Epithelial cell of esophagus (primary cell): ENCODE measurements around the gene RALGPS2.

Experiments used
- DNase-seq: peaks from one replicate; pipeline ENCODE4 v3.0.0; 2010; ENCODE audit warnings: low read depth
- H3K4me3 ChIP-seq: 2 replicates; pipeline ENCODE4 v1.5.1; 2011; ENCODE audit warnings: mild to moderate bottlenecking, low read length, control low read depth
- TF ChIP-seq, protein P1 (sequence below): IDR thresholded peaks from 2 replicates; pipeline ENCODE4 v1.5.1; 2011; ENCODE audit warnings: low read depth, mild to moderate bottlenecking, low read length, control low read depth, inconsistent platforms; ENCODE audit not compliant: insufficient read depth; ENCODE audit errors: missing control alignments

RALGPS2 gene

DNA sequence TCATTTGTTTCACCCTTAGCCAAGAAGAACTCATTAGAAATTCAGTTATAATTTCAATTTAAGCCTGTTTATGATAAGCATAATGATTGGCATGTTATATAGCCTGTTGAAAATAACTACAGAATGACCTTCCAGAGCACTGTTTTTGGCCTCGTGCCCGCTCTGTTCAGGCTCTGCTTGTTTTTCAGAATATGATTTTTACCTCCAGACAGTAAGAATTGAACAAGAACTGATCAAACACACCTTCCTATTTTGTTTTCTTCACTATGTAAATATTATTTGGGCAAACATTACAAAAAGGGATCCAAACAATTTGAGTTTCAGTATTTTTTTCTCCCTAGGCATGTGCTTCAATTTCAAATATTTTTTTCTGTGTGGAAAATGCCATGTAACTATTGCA, 193.9 kb downstream of the RALGPS2 start:
- no peak for DNase-seq
- TF ChIP-seq, protein P1, sequence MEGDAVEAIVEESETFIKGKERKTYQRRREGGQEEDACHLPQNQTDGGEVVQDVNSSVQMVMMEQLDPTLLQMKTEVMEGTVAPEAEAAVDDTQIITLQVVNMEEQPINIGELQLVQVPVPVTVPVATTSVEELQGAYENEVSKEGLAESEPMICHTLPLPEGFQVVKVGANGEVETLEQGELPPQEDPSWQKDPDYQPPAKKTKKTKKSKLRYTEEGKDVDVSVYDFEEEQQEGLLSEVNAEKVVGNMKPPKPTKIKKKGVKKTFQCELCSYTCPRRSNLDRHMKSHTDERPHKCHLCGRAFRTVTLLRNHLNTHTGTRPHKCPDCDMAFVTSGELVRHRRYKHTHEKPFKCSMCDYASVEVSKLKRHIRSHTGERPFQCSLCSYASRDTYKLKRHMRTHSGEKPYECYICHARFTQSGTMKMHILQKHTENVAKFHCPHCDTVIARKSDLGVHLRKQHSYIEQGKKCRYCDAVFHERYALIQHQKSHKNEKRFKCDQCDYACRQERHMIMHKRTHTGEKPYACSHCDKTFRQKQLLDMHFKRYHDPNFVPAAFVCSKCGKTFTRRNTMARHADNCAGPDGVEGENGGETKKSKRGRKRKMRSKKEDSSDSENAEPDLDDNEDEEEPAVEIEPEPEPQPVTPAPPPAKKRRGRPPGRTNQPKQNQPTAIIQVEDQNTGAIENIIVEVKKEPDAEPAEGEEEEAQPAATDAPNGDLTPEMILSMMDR = no peak
- H3K4me3 ChIP-seq = no peak overlapping the region

DNA sequence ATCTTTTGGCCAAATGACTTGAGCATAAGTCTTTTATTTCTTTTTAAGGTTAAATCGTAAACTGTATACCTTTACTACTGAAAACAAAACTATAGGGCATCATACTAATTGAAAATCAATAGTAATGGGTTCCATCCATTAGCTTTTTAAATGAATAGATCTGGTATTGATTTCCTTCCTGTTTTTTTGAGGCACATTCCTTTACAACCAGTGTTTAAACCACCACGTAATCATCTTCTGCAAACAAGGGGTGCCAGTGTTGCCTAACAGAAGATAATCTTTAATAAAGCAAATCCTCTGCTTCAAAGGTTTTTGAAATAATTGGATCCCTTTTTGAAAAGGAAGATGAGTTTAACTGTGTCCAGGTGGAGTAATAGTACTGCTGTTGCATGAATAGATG, 194.5 kb downstream of the RALGPS2 start:
- TF ChIP-seq, protein P1 = no peak
- H3K4me3 ChIP-seq = no peak overlapping the region
- DNase-seq = no peak

DNA sequence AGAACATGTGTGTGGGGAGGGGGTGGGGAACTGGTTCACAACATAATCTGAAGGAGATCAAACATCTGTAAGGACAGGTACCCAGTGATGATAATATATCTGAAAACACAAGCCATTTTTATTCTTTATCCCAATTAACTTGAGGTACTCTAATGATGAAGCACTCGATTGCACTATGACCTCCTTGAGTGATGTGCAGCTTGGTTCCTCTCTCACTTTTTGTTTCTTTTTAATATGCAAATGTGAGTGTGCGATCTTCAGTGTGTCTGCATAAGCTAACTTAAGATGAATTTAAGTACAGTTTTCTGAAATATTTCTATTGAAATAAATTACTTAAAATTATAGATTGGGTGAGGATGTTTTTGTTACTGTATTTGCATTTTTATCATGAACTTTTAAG, 196.5 kb downstream of the RALGPS2 start:
- no peak overlapping the region for H3K4me3 ChIP-seq
- TF ChIP-seq, protein P1 = no peak
- no peak for DNase-seq

DNA sequence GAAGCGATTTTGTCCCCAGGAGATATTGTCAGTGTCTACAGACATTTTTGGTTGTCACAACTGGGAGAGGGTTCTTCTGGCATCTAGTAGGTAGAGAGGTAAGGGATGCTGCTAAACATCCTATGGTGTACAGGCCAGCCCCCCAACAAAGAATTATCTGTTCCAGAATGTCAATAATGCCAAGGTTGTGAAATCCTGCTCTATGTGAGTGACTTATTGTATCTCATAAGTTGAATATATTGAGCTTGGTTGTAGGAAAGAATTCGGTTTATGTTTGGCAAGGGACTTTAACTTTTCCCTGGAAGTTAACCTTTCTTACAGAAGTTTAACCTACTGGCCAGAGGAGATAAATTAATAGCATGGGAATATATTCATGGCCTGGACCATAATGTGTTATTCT, 198.5 kb downstream of the RALGPS2 start:
- no peak for DNase-seq
- TF ChIP-seq, protein P1 = no peak
- H3K4me3 ChIP-seq = no peak overlapping the region

DNA sequence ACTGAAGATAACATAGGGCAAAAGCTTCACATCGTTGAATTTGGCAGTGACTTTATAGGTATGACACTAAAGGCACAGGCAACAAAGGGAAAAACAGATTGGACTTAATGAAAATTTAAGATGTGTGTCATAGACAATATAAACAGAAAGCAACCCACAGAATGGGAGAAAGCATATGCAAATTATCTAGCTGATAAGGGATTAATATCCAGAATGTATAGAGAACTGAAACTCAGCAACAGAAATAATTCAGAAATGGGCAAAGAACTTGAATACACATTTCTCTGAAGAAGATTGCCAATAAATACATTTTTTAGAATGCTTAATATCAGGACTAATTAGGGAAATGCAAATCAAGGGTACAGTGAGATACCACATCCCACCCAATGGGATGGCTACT, 201.0 kb downstream of the RALGPS2 start:
- TF ChIP-seq, protein P1 = no peak
- H3K4me3 ChIP-seq = no peak overlapping the region
- no peak for DNase-seq

DNA sequence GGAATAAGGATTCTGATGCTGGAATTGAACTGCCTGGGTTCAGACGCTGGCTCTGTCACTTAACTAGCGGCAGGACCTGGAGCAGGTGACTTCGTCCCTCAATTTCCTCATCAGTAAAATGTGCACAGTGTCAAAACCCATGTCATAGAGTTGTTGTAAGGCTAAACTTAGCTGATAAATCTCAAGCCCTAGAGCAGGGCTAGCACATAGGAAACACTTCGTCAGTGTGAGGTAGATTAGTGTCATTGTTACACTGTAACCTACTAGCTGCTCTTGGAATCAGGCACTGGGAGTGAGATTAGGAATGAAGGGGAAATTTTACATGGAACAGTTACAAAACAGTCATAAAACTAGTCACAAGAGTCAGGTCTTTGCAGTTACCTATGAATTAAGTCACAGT, 202.0 kb downstream of the RALGPS2 start:
- no peak overlapping the region for H3K4me3 ChIP-seq
- TF ChIP-seq, protein P1 = no peak
- no peak for DNase-seq

DNA sequence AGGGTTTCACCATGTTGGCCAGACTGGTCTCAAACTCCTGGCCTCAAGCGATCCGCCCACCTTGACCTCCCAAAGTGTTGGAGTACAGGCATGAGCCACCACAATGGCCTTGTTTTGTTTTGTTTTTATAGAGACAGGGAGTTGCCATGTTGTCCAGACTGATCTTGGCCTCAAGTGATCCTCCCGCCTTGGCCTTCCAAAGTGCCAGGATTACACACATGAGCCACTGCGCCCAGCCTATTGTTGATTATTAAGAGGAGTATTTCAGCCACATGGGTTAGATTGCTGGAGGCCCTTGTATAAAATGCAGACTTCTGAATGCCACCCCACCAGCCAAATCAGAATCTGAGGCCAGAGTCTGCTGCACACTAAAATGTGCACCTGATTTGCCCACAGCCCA, 203.0 kb downstream of the RALGPS2 start:
- no peak overlapping the region for H3K4me3 ChIP-seq
- TF ChIP-seq, protein P1 = no peak
- no peak for DNase-seq
